Measurements from ENCODE around the gene SLC12A7. TPM values are rescaled to one million over a fixed set of nuclear protein-coding genes. Genes with fewer than 3 reads are reported as not detected.

SLC12A7 gene
- total and polyA plus RNA-seq, 9 of the 15 experiments (the other 6 are each of a cell fraction or from before 2014, with no cell fraction given) = 0.01 to 3.1 (median 0.56) TPM

DNA sequence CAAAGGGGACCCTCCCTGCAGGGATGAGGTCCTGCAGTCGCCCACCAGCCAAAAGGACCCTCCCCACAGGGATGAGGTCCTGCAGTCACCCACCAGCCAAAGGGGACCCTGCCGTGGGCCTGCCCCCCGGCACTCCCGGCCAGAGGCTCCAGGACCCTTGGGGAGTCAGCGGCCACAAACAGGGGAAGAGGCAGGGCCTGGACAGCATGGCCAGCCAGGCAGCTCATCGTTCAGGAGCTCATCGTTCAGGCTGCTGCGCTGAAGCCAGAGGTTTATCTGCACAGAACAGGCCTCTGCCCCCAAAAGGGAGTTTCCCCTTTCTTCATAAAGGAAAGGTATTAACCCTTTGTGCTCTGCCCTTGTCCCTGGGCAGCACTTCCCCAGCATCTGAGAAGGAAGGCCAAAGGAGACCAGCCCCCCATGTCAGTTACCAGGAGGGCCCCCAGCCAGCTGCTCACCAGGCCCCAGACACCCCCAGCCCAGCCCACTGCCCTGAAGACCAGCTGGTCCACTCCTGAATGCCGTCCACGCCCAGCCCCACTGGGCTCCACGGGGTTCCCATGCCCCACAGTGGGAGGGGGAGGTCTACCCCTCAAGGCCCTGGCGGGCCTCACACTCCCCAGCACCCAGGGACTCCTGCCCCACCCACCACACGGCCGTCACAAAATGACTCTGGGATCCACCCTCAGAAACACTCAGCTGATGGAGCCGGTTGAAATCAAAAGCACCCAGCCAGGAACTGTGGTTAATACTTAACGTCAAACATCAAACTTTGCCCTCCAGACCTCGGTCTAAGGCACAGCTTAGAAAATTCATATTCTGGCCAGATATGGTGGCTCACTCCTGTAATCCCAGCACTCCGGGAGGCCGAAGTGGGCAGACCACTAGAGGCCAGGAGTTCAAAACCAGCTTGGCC is 6.3 kb downstream of the SLC12A7 start (continued):
- TF ChIP-seq BRD9 (IDR thresholded peaks at IDR 0.05; ENCODE audit: low read depth, partially characterized antibody) (no peak), GTF2A2 (tag; IDR thresholded peaks at IDR 0.05) (no peak), CREB1 (IDR thresholded peaks at IDR 0.05) (peak; percentile 46; the same call in 1 of the 2 replicates), CREB1 (CRISPR knock-in tag; IDR thresholded peaks at IDR 0.05) (peak; percentile 62; the same call in 1 of the 2 replicates), ZNF780A (CRISPR knock-in tag; IDR thresholded peaks at IDR 0.05) (no peak), RBFOX2 (IDR thresholded peaks at IDR 0.05; ENCODE audit: low read depth, low read length) (peak; percentile 26; the same call in 1 of the 2 replicates), FOSL1 (tag; conservative IDR thresholded peaks at IDR 0.05) (0 out of 2 replicates have a peak, but pooled peaks have one; percentile 9), TCF7 (IDR thresholded peaks at IDR 0.05; ENCODE audit: borderline replicate concordance) (no peak), ETV6 (IDR thresholded peaks at IDR 0.05; ENCODE audit: borderline replicate concordance in 1 of 2, low read depth in 2 of 2, low read length in 1 of 2) (no peak), ETV6 (CRISPR knock-in tag; IDR thresholded peaks at IDR 0.05; ENCODE audit: borderline replicate concordance) (no peak), ZNF696 (CRISPR knock-in tag; conservative IDR thresholded peaks at IDR 0.05) (no peak), ETV5 (CRISPR knock-in tag; IDR thresholded peaks at IDR 0.05; ENCODE audit: low read depth) (peak; percentile 56; the same call in 1 of the 2 replicates), TAF7 (tag; IDR thresholded peaks at IDR 0.05) (no peak), CBFA2T2 (conservative IDR thresholded peaks at IDR 0.05) (peak; percentile 87), MTA2 (IDR thresholded peaks at IDR 0.05; ENCODE audit: low read depth) (peak; percentile 78), NONO (IDR thresholded peaks at IDR 0.05; ENCODE audit: low read depth in 2 of 2, low read length in 1 of 2) (no peak), ATF1 (CRISPR knock-in tag; IDR thresholded peaks at IDR 0.05) (no peak), ATF1 (tag; IDR thresholded peaks at IDR 0.05) (peak; percentile 72), HDAC2 (IDR thresholded peaks at IDR 0.05) (peak; percentile 89; the same call in 1 of the 2 replicates), TEAD4 (IDR thresholded peaks at IDR 0.05; ENCODE audit: low read length) (peak; percentile 84), TEAD4 (CRISPR knock-in tag; IDR thresholded peaks at IDR 0.05; ENCODE audit: borderline replicate concordance) (no peak), MAZ (CRISPR knock-in tag; conservative IDR thresholded peaks at IDR 0.05 in 1 of 2, IDR thresholded peaks at IDR 0.05 in 1 of 2) (peak; percentile 61 to 81; a peak in 2 of 4 replicates), TEAD1 (CRISPR knock-in tag; IDR thresholded peaks at IDR 0.05) (0 out of 4 replicates have a peak, but pooled peaks of 1 of the 2 experiments have one; percentile 57), ZNF263 (CRISPR knock-in tag; IDR thresholded peaks at IDR 0.05; ENCODE audit: borderline replicate concordance) (no peak; the same call in 1 of the 2 replicates)

Measured in K562 (cell line).